Stomach (tissue), 8 donors: ENCODE data around the gene RBMY1A1. TPM values are rescaled to one million over a fixed set of nuclear protein-coding genes. Genes with fewer than 3 reads are reported as not detected.

Experiments
- polyA plus RNA-seq, 3 donors: library from polyadenylated mRNA; stranded (reverse); fragments of 200-250 nt; gene quantifications; one replicate each; pipeline ENCODE4 v1.2.3, GENCODE V29; 2013
- total RNA-seq, 5 donors: library from RNA; depleted of rRNA; stranded (reverse); fragments of >200 nt; gene quantifications; one replicate each; pipeline versions ENCODE4 v1.1.0 to v1.2.3, GENCODE V29; 2014 to 2016
- donor health status: healthy with polysubstance abuse.
- donor health status: Bipolar disorder and iron deficiency.
- donor health status: healthy.

Gene RBMY1A1
- total and polyA plus RNA-seq, 8 donors, result not detected

Other genes starting within 250 kb of the RBMY1A1 start
- gene RBMY1B, start 23.5 kb upstream of the RBMY1A1 start, total RNA-seq, result not detected
- not detected for gene RBMY1B, start 23.5 kb upstream of the RBMY1A1 start, polyA plus RNA-seq